Measurements from ENCODE around the gene NUP88. TPM values are rescaled to one million over a fixed set of nuclear protein-coding genes. Genes with fewer than 3 reads are reported as not detected.

The NUP88 gene
- total and polyA plus RNA-seq, 2 donors (not counting 3 experiments of a cell fraction or from before 2014, with no cell fraction given) = 52.5 to 95.8 TPM

DNA sequence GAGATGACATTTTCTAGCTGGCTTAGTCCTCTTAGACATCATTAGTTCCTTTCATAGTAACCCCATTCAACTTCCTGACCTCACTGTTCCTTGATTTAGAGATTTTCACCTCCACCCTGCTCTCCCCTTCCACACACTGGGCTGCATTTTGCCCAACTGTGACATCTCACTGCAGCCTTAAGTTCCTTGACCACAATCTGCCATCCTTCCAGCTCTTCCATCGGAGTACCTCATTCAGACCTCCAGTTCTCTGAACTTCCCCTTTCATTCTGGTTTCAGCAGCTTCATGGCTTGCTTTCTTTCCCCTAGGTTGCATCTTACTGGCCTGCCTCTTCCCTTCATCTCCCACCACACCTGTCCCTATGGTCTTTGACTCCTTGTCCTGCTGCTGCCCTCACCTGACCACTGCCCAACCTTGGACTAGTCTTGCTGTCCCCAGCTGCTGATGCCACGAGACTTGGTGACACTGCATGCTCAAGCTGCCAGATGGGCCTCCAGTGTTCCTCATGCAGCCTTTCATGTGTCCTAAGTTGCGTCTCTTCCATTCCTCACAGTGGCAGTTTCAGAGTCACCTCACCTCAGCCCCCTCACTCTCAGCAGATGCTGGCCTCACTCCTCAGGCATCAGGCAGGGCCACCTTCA, 40.8 kb downstream of the NUP88 start:
- dilution Hi-C loops (cut with MboI; ENCODE audit: extremely low pct_ligation_motif_present, low sequenced_read_pairs) = no loop called here
- H3K36me3 ChIP-seq (ENCODE audit: control insufficient read depth in 2 of 2, extremely low read depth in 1 of 2, insufficient read depth in 2 of 2, low read length in 2 of 2) = peaks cover 9 to 40% of the 10 kb centered on the region in 2 experiments
- no peaks in the 10 kb centered on the region for H3K9me1 ChIP-seq (replicated peaks; ENCODE audit: control insufficient read depth, extremely low read depth, insufficient read depth, low read length)
- intact Hi-C loops (cut with micrococcal nuclease) = no loop called here
- no peak overlapping the region for H3K27ac ChIP-seq (ENCODE audit: insufficient read depth, low read depth, low read length)
- no peak overlapping the region for H3K4me2 ChIP-seq (ENCODE audit: insufficient read depth, low read length)
- no peaks in the 10 kb centered on the region for H3K27me3 ChIP-seq (ENCODE audit: control insufficient read depth in 2 of 2, insufficient read depth in 2 of 2, low read length in 2 of 2)
- TF ChIP-seq GATA2 (IDR thresholded peaks at IDR 0.05; ENCODE audit: insufficient read depth, insufficient read length, low read depth, low read length) (no peak), JUN (IDR thresholded peaks at IDR 0.05; ENCODE audit: borderline replicate concordance, insufficient read depth, insufficient read length, low read depth) (no peak)
- H4K20me1 ChIP-seq (replicated peaks; ENCODE audit: control insufficient read depth, extremely low read depth, insufficient read depth, low read length) = no peaks in the 10 kb centered on the region
- no peaks in the 10 kb centered on the region for H3K79me2 ChIP-seq (ENCODE audit: control insufficient read depth, insufficient read depth, low read length)
- no peaks in the 10 kb centered on the region for H3K9me3 ChIP-seq (replicated peaks; ENCODE audit: control insufficient read depth, insufficient read depth, low read length)
- no peak overlapping the region for H2AFZ ChIP-seq (ENCODE audit: low read depth, low read length)
- H3K9ac ChIP-seq (replicated peaks; ENCODE audit: extremely low read depth, insufficient read depth, low read length) = no peak overlapping the region
- CTCF ChIA-PET = interaction anchor here (1.6 kb wide), 1 partner anchor 61 kb away, joined by 5 read pairs; the partner anchor contains the start of gene C1QBP
- DNase-seq (ENCODE audit: low read depth, low spot score) (no peak), FAIRE-seq (no peak)
- POLR2A ChIA-PET = no interaction called here
- H3K4me3 ChIP-seq (replicated peaks in 1 of 3; ENCODE audit: insufficient read depth in 1 of 3, low read depth in 1 of 3, low read length in 3 of 3) = no peak overlapping the region
- no peaks in the 10 kb centered on the region for H3K4me1 ChIP-seq (ENCODE audit: control insufficient read depth, extremely low read depth, insufficient read depth, low read length)
- BruUV-seq (replicated peaks) = no TSS peak

DNA sequence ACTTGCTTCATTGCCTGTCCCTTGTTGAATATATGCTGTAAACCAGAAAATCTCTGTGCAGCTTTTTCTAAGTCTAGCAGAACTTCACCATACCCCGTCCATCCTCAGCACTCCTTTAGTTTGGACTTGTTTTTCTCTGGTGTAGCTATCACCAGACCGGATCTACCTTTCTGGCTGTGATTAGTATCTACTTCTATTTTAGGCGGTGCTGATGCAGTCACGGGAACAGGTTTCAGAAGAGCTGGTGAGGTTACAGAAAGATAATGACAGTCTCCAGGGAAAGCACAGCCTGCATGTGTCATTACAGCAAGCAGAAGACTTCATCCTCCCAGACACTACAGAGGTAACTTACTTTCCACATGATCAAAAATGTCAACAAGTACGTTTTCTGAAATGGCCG, 46.4 kb downstream of the NUP88 start:
- H3K36me3 ChIP-seq (ENCODE audit: control insufficient read depth in 2 of 2, extremely low read depth in 1 of 2, insufficient read depth in 2 of 2, low read length in 2 of 2) = peaks cover 7 to 19% of the 10 kb centered on the region in 2 experiments
- H2AFZ ChIP-seq (ENCODE audit: low read depth, low read length) = no peak overlapping the region
- ChIA-PET POLR2A (no interaction called here), CTCF (interaction anchor here (2.2 kb wide), 1 partner anchor 17 kb away, joined by 6 read pairs; no protein-coding TSS in a partner anchor)
- no peaks in the 10 kb centered on the region for H3K9me1 ChIP-seq (replicated peaks; ENCODE audit: control insufficient read depth, extremely low read depth, insufficient read depth, low read length)
- H4K20me1 ChIP-seq (replicated peaks; ENCODE audit: control insufficient read depth, extremely low read depth, insufficient read depth, low read length) = no peaks in the 10 kb centered on the region
- TF ChIP-seq GATA2 (IDR thresholded peaks at IDR 0.05; ENCODE audit: insufficient read depth, insufficient read length, low read depth, low read length) (no peak), JUN (IDR thresholded peaks at IDR 0.05; ENCODE audit: borderline replicate concordance, insufficient read depth, insufficient read length, low read depth) (no peak), MYC (IDR thresholded peaks at IDR 0.05; ENCODE audit: low read depth, low read length) (no peak), FOS (IDR thresholded peaks at IDR 0.05; ENCODE audit: borderline replicate concordance, insufficient read depth, low read length) (no peak), EZH2 (IDR thresholded peaks at IDR 0.05; ENCODE audit: borderline replicate concordance, low read depth, low read length, severe bottlenecking) (no peak), POLR2A (IDR thresholded peaks at IDR 0.05; ENCODE audit: low read depth, low read length) (no peak), POLR2AphosphoS5 (IDR thresholded peaks at IDR 0.05; ENCODE audit: insufficient read depth, low read depth, low read length) (no peak)
- TF ChIP-seq, protein P1, sequence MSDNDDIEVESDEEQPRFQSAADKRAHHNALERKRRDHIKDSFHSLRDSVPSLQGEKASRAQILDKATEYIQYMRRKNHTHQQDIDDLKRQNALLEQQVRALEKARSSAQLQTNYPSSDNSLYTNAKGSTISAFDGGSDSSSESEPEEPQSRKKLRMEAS (IDR thresholded peaks at IDR 0.05; ENCODE audit: insufficient read depth, insufficient read length) = no peak
- TF ChIP-seq, protein P2, sequence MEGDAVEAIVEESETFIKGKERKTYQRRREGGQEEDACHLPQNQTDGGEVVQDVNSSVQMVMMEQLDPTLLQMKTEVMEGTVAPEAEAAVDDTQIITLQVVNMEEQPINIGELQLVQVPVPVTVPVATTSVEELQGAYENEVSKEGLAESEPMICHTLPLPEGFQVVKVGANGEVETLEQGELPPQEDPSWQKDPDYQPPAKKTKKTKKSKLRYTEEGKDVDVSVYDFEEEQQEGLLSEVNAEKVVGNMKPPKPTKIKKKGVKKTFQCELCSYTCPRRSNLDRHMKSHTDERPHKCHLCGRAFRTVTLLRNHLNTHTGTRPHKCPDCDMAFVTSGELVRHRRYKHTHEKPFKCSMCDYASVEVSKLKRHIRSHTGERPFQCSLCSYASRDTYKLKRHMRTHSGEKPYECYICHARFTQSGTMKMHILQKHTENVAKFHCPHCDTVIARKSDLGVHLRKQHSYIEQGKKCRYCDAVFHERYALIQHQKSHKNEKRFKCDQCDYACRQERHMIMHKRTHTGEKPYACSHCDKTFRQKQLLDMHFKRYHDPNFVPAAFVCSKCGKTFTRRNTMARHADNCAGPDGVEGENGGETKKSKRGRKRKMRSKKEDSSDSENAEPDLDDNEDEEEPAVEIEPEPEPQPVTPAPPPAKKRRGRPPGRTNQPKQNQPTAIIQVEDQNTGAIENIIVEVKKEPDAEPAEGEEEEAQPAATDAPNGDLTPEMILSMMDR (IDR thresholded peaks at IDR 0.05; ENCODE audit: extremely low read depth in 1 of 2, insufficient read depth in 1 of 2, low read depth in 1 of 2, low read length in 2 of 2) = no peak
- FAIRE-seq (no peak), DNase-seq (ENCODE audit: low read depth, low spot score) (no peak)
- no peaks in the 10 kb centered on the region for H3K79me2 ChIP-seq (ENCODE audit: control insufficient read depth, insufficient read depth, low read length)
- no TSS peak for BruUV-seq (replicated peaks)
- no peaks in the 10 kb centered on the region for H3K9me3 ChIP-seq (replicated peaks; ENCODE audit: control insufficient read depth, insufficient read depth, low read length)
- H3K9ac ChIP-seq (replicated peaks; ENCODE audit: extremely low read depth, insufficient read depth, low read length) = no peak overlapping the region
- no peaks in the 10 kb centered on the region for H3K4me1 ChIP-seq (ENCODE audit: control insufficient read depth, extremely low read depth, insufficient read depth, low read length)
- no peaks in the 10 kb centered on the region for H3K27me3 ChIP-seq (ENCODE audit: control insufficient read depth in 2 of 2, insufficient read depth in 2 of 2, low read length in 2 of 2)
- no peak overlapping the region for H3K4me2 ChIP-seq (ENCODE audit: insufficient read depth, low read length)
- no peak overlapping the region for H3K4me3 ChIP-seq (replicated peaks in 1 of 3; ENCODE audit: insufficient read depth in 1 of 3, low read depth in 1 of 3, low read length in 3 of 3)
- intact Hi-C loops (cut with micrococcal nuclease) = no loop called here
- dilution Hi-C loops (cut with MboI; ENCODE audit: extremely low pct_ligation_motif_present, low sequenced_read_pairs) = no loop called here
- H3K27ac ChIP-seq (ENCODE audit: insufficient read depth, low read depth, low read length) = no peak overlapping the region
